ENCODE data around the gene CLINT1. TPM values are rescaled to one million over a fixed set of nuclear protein-coding genes. Genes with fewer than 3 reads are reported as not detected.

Gene CLINT1
- total RNA-seq, 1 donor from 2014 or later = 48.6 TPM

DNA sequence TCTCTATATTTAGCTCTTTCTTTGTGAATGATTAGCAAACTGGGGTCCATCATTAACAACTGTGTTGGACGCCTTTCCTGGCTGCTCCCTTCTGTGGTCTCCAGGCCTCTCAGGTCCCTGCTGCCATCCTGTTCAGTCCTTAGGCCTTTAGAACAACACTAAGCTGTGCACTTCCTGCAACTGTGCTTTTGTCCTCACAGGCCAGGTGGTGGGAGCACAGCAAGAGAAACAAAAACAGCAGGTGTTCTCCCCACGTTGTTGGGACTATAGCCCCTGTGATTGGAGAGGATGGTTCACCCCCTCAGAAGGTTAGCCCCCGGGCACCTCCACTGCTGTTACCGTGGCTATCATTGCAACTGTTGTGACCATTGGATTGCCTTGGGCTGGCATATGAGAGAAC is 41.7 kb upstream of the CLINT1 start:
- no peaks in the 10 kb centered on the region for H3K9me3 ChIP-seq (replicated peaks)
- no peak overlapping the region for H3K27ac ChIP-seq (replicated peaks)
- TF ChIP-seq, protein P1, sequence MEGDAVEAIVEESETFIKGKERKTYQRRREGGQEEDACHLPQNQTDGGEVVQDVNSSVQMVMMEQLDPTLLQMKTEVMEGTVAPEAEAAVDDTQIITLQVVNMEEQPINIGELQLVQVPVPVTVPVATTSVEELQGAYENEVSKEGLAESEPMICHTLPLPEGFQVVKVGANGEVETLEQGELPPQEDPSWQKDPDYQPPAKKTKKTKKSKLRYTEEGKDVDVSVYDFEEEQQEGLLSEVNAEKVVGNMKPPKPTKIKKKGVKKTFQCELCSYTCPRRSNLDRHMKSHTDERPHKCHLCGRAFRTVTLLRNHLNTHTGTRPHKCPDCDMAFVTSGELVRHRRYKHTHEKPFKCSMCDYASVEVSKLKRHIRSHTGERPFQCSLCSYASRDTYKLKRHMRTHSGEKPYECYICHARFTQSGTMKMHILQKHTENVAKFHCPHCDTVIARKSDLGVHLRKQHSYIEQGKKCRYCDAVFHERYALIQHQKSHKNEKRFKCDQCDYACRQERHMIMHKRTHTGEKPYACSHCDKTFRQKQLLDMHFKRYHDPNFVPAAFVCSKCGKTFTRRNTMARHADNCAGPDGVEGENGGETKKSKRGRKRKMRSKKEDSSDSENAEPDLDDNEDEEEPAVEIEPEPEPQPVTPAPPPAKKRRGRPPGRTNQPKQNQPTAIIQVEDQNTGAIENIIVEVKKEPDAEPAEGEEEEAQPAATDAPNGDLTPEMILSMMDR (IDR thresholded peaks at IDR 0.05; ENCODE audit: borderline replicate concordance) = no peak
- no peak for DNase-seq
- no peaks in the 10 kb centered on the region for H3K36me3 ChIP-seq
- intact Hi-C loops (cut with micrococcal nuclease) = no loop called here
- no peak overlapping the region for H3K4me3 ChIP-seq
- H3K4me1 ChIP-seq = no peaks in the 10 kb centered on the region
- H3K27me3 ChIP-seq (ENCODE audit: low read depth) = no peaks in the 10 kb centered on the region

DNA sequence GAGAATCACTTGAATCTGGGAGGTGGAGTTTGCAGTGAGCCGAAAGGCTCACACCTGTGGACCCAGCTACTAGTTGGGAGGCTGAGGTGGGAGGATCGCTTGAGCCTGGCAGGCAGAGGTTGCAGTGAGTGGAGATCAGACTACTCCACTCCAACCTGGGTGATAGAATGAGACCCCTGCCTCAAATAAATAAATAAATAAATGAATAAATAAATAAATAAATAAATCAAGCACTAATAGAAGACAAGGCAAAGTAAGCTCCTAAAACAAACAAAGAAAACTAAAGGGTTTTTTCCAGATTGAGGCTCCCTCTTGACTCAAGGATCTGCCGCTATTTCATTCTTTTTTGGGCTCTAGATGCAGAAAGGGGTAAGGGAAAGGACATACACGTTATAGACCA is 34.7 kb upstream of the CLINT1 start:
- Histone ChIP-seq H3K27me3 (ENCODE audit: low read depth) (no peaks in the 10 kb centered on the region), H3K27ac (replicated peaks) (no peak overlapping the region), H3K4me3 (no peak overlapping the region), H3K36me3 (no peaks in the 10 kb centered on the region), H3K4me1 (no peaks in the 10 kb centered on the region), H3K9me3 (replicated peaks) (no peaks in the 10 kb centered on the region)
- TF ChIP-seq, protein P1 (IDR thresholded peaks at IDR 0.05; ENCODE audit: borderline replicate concordance) = no peak
- intact Hi-C loops (cut with micrococcal nuclease) = no loop called here
- no peak for DNase-seq

DNA sequence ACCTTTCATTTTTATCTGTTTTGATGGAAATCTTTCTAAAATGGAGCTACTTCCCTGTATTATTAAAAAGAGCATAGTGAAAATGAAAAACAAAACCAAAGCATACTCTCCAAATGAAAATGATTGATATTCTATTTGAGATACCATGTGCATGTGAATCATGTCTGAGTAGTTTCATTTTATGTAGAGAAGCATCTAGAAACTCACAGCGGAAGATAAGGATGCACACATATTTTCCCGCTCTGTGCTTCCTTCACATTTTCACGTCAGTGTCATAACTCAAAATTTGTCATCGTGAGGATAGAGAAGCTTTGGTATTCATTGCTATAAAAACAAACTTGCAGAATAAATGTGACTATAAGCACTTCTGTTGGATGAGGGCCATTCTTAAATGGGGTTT is 34.0 kb upstream of the CLINT1 start:
- no peaks in the 10 kb centered on the region for H3K9me3 ChIP-seq (replicated peaks)
- TF ChIP-seq, protein P1 (IDR thresholded peaks at IDR 0.05; ENCODE audit: borderline replicate concordance) = no peak
- H3K4me1 ChIP-seq = no peaks in the 10 kb centered on the region
- no peak overlapping the region for H3K4me3 ChIP-seq
- DNase-seq = no peak
- intact Hi-C loops (cut with micrococcal nuclease) = no loop called here
- no peaks in the 10 kb centered on the region for H3K27me3 ChIP-seq (ENCODE audit: low read depth)
- H3K36me3 ChIP-seq = no peaks in the 10 kb centered on the region
- no peak overlapping the region for H3K27ac ChIP-seq (replicated peaks)

DNA sequence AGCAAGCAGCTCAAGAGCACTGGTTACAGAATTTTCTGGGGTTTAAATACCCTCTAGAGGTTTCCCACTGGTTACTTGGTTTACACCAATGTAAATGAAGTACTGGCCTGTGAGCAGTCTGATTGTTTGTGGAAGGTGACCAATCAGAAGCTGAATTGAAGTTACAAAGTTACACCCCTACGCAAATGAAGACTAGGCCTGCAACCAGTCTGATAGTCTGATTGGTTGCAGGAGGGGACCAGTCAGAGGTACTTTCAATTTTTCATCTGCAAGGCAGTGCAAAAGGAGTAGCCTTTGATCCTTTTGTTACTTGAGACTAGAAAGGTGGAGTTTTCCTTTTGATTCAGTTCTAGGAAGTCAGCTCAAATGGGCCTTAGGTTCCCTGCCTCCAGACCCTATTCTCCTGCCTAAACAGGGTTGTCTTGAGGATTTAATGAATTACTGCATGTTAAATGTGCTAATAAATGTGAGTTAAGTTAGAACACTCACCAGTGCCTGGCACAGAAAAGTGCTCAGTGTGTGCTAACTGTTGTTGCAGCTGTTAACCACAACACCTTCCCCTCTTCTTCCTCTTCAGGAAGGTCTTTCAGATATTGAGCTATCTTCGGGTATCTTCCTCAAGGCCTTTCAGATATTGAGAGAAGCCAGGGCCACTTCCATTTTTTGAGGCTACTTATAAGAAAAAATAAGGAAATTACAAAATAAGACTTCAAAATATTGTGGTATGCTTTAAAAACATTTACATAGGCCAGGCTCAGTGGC is 32.1 kb upstream of the CLINT1 start:
- no peak for DNase-seq
- Histone ChIP-seq H3K27me3 (ENCODE audit: low read depth) (no peaks in the 10 kb centered on the region), H3K27ac (replicated peaks) (no peak overlapping the region), H3K36me3 (no peaks in the 10 kb centered on the region), H3K9me3 (replicated peaks) (no peaks in the 10 kb centered on the region), H3K4me3 (no peak overlapping the region), H3K4me1 (no peaks in the 10 kb centered on the region)
- intact Hi-C loops (cut with micrococcal nuclease) = no loop called here
- TF ChIP-seq, protein P1 (IDR thresholded peaks at IDR 0.05; ENCODE audit: borderline replicate concordance) = no peak

DNA sequence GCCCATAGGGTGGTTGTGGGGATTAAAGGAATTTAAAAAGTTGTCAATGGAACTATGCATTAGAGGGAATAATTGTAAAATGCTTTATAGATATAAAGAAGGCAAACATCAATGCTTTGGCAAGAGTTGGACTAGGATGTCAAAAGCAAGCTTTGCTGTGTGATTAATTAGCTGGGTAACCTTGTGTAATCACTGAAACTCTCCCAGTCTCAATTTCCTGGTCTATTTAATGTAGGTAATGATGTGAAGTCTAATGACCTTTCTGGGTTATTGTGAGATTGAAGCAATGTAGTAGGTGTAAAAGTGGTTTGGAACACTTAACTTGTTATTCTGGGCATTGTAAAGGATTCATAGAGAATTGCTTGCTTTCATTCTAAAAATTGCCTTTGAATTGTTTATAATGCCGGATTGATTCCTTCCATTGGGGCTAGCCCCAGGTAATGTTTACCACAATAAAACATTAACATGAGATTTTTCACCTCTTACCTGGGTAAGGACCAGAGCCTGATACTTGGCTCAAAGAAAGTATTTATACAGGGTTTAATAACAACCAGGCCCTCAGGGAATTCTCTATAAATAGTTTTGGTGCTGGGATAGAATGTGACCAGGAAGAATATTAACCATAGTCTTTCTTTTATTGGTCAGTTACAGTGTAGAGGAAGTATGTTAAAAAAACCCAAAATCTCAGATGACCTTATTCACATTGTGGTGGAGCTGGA is 30.0 kb upstream of the CLINT1 start:
- no peak for DNase-seq
- no peaks in the 10 kb centered on the region for H3K4me1 ChIP-seq
- H3K27ac ChIP-seq (replicated peaks) = no peak overlapping the region
- no peak overlapping the region for H3K4me3 ChIP-seq
- intact Hi-C loops (cut with micrococcal nuclease) = no loop called here
- TF ChIP-seq, protein P1 (IDR thresholded peaks at IDR 0.05; ENCODE audit: borderline replicate concordance) = no peak
- no peaks in the 10 kb centered on the region for H3K27me3 ChIP-seq (ENCODE audit: low read depth)
- no peaks in the 10 kb centered on the region for H3K36me3 ChIP-seq
- H3K9me3 ChIP-seq (replicated peaks) = no peaks in the 10 kb centered on the region

Measured in left ventricle myocardium inferior (tissue), 1 donor.